ENCODE measurements around the gene GNA14. TPM values are rescaled to one million over a fixed set of nuclear protein-coding genes. Genes with fewer than 3 reads are reported as not detected.
"Not testable (repeated sequence)": the region's sequence is repeated elsewhere in the genome, so short reads cannot be mapped to it uniquely, and the experiment has no call there.

The GNA14 gene
- total RNA-seq, 2 experiments from 2014 or later, result not detected

GRCh38 chr9:77399964-77400363 lies 248.2 kb downstream of the GNA14 start:
- no peaks in the 10 kb centered on the region for H3K9me3 Mint-ChIP-seq (ENCODE audit: insufficient read depth)
- no peak overlapping the region for H3K27ac Mint-ChIP-seq
- ATAC-seq (no peak), DNase-seq (no peak)
- no peak overlapping the region for H3K4me3 Mint-ChIP-seq
- H3K36me3 Mint-ChIP-seq (ENCODE audit: low read depth), result no peaks in the 10 kb centered on the region
- H3K4me1 Mint-ChIP-seq (ENCODE audit: low read depth), result no peaks in the 10 kb centered on the region
- CTCF ChIA-PET, result no interaction called here
- POLR2A ChIA-PET, result no interaction called here
- H3K27me3 Mint-ChIP-seq (ENCODE audit: low read depth), result no peaks in the 10 kb centered on the region

- CTCF ChIA-PET, result interaction anchor here (1.3 kb wide), 1 partner anchor 35 kb away, joined by 4 read pairs; no protein-coding TSS in a partner anchor
- H3K36me3 Mint-ChIP-seq (ENCODE audit: low read depth); H3K27ac Mint-ChIP-seq; ATAC-seq; H3K9me3 Mint-ChIP-seq (ENCODE audit: insufficient read depth); POLR2A ChIA-PET; DNase-seq; H3K27me3 Mint-ChIP-seq (ENCODE audit: low read depth); H3K4me3 Mint-ChIP-seq; H3K4me1 Mint-ChIP-seq (ENCODE audit: low read depth): not testable (repeated sequence)
Measured at GRCh38 chr9:77398581-77398980, 249.5 kb downstream of the GNA14 start.

- H3K9me3 Mint-ChIP-seq (ENCODE audit: insufficient read depth), result no peaks in the 10 kb centered on the region
- ChIA-PET POLR2A (no interaction called here), CTCF (no interaction called here)
- no peaks in the 10 kb centered on the region for H3K4me1 Mint-ChIP-seq (ENCODE audit: low read depth)
- H3K36me3 Mint-ChIP-seq (ENCODE audit: low read depth), result no peaks in the 10 kb centered on the region
- ATAC-seq, result no peak
- no peaks in the 10 kb centered on the region for H3K27me3 Mint-ChIP-seq (ENCODE audit: low read depth)
- H3K27ac Mint-ChIP-seq, result no peak overlapping the region
- no peak overlapping the region for H3K4me3 Mint-ChIP-seq
- DNase-seq, result no peak
Measured at GRCh38 chr9:77392328-77392727, 255.8 kb downstream of the GNA14 start.

GRCh38 chr9:77391834-77392233 lies 256.3 kb downstream of the GNA14 start:
- no peaks in the 10 kb centered on the region for H3K4me1 Mint-ChIP-seq (ENCODE audit: low read depth)
- H3K27ac Mint-ChIP-seq, result no peak overlapping the region
- no peaks in the 10 kb centered on the region for H3K27me3 Mint-ChIP-seq (ENCODE audit: low read depth)
- ChIA-PET CTCF (no interaction called here), POLR2A (no interaction called here)
- H3K36me3 Mint-ChIP-seq (ENCODE audit: low read depth), result no peaks in the 10 kb centered on the region
- no peak for DNase-seq
- no peak for ATAC-seq
- no peak overlapping the region for H3K4me3 Mint-ChIP-seq
- no peaks in the 10 kb centered on the region for H3K9me3 Mint-ChIP-seq (ENCODE audit: insufficient read depth)

- Mint-ChIP-seq H3K9me3 (ENCODE audit: insufficient read depth) (no peaks in the 10 kb centered on the region), H3K4me3 (no peak overlapping the region), H3K27me3 (ENCODE audit: low read depth) (no peaks in the 10 kb centered on the region), H3K36me3 (ENCODE audit: low read depth) (peaks cover 4% of the 10 kb centered on the region), H3K4me1 (ENCODE audit: low read depth) (no peaks in the 10 kb centered on the region), H3K27ac (no peak overlapping the region)
- ATAC-seq, result no peak
- no peak for DNase-seq
- POLR2A ChIA-PET, result no interaction called here
- CTCF ChIA-PET, result no interaction called here
Measured at GRCh38 chr9:77386187-77386586, 261.9 kb downstream of the GNA14 start.

GRCh38 chr9:77384406-77384805 lies 263.7 kb downstream of the GNA14 start:
- H3K27ac Mint-ChIP-seq, result no peak overlapping the region
- H3K36me3 Mint-ChIP-seq (ENCODE audit: low read depth), result peaks cover 6% of the 10 kb centered on the region
- H3K4me1 Mint-ChIP-seq (ENCODE audit: low read depth), result no peaks in the 10 kb centered on the region
- no peak for DNase-seq
- ChIA-PET CTCF (interaction anchor here (1.2 kb wide), 1 partner anchor 49 kb away, joined by 3 read pairs; no protein-coding TSS in a partner anchor), POLR2A (no interaction called here)
- no peak for ATAC-seq
- H3K9me3 Mint-ChIP-seq (ENCODE audit: insufficient read depth), result no peaks in the 10 kb centered on the region
- no peaks in the 10 kb centered on the region for H3K27me3 Mint-ChIP-seq (ENCODE audit: low read depth)
- H3K4me3 Mint-ChIP-seq, result no peak overlapping the region

- Mint-ChIP-seq H3K27me3 (ENCODE audit: low read depth) (no peaks in the 10 kb centered on the region), H3K9me3 (ENCODE audit: insufficient read depth) (peaks cover 3% of the 10 kb centered on the region), H3K36me3 (ENCODE audit: low read depth) (peaks cover 10% of the 10 kb centered on the region), H3K27ac (no peak overlapping the region), H3K4me3 (no peak overlapping the region), H3K4me1 (ENCODE audit: low read depth) (no peaks in the 10 kb centered on the region)
- POLR2A ChIA-PET, result no interaction called here
- CTCF ChIA-PET, result no interaction called here
- ATAC-seq (no peak), DNase-seq (no peak)
Measured at GRCh38 chr9:77375956-77376532, 272.1 kb downstream of the GNA14 start.

GRCh38 chr9:77374266-77374665 lies 273.9 kb downstream of the GNA14 start:
- H3K4me1 Mint-ChIP-seq (ENCODE audit: low read depth), result no peaks in the 10 kb centered on the region
- H3K27me3 Mint-ChIP-seq (ENCODE audit: low read depth), result no peaks in the 10 kb centered on the region
- ATAC-seq, result no peak
- CTCF ChIA-PET, result no interaction called here
- no peak for DNase-seq
- H3K9me3 Mint-ChIP-seq (ENCODE audit: insufficient read depth), result peaks cover 7% of the 10 kb centered on the region
- POLR2A ChIA-PET, result no interaction called here
- H3K27ac Mint-ChIP-seq, result no peak overlapping the region
- H3K4me3 Mint-ChIP-seq, result no peak overlapping the region
- peaks cover 20% of the 10 kb centered on the region for H3K36me3 Mint-ChIP-seq (ENCODE audit: low read depth)
